ENCODE results near the gene CEP112. TPM values are rescaled to one million over a fixed set of nuclear protein-coding genes. Genes with fewer than 3 reads are reported as not detected.

Gene CEP112
- polyA plus RNA-seq, 1 donor from 2014 or later, result 6.0 TPM

GRCh38 chr17:65799869-65800268 lies 392.1 kb downstream of the CEP112 start:
- Histone ChIP-seq H3K9me3 (ENCODE audit: low read length) (peaks cover 4% of the 10 kb centered on the region), H3K27ac (ENCODE audit: low read length) (no peak overlapping the region), H4K20me1 (ENCODE audit: insufficient read depth) (no peaks in the 10 kb centered on the region), H3K4me3 (ENCODE audit: low read length) (no peak overlapping the region), H3K27me3 (ENCODE audit: insufficient read depth, low read depth, low read length) (no peaks in the 10 kb centered on the region), H3K9me2 (ENCODE audit: insufficient read depth, low read length) (no peaks in the 10 kb centered on the region), H3K9ac (ENCODE audit: low read length) (no peak overlapping the region), H3K4me2 (ENCODE audit: low read length) (no peak overlapping the region), H3K79me2 (replicated peaks; ENCODE audit: insufficient read depth, low read length) (no peaks in the 10 kb centered on the region), H2AFZ (ENCODE audit: low read depth, low read length) (no peak overlapping the region), H3F3A (ENCODE audit: insufficient read depth, low read length, poor library complexity, severe bottlenecking) (no peaks in the 10 kb centered on the region), H3K36me3 (ENCODE audit: insufficient read depth, low read length) (no peaks in the 10 kb centered on the region)
- TF ChIP-seq EZH2 (IDR thresholded peaks at IDR 0.05; ENCODE audit: borderline replicate concordance, insufficient read depth, low read length, poor library complexity, severe bottlenecking), result no peak
- TF ChIP-seq TAF1 (IDR thresholded peaks at IDR 0.05; ENCODE audit: low read depth), result no peak
- no peak for TF ChIP-seq RAD21 (conservative IDR thresholded peaks at IDR 0.05)
- no peak for TF ChIP-seq MXI1 (conservative IDR thresholded peaks at IDR 0.05; ENCODE audit: poor library complexity, severe bottlenecking)
- TF ChIP-seq SMC3 (conservative IDR thresholded peaks at IDR 0.05; ENCODE audit: poor library complexity), result no peak
- no peak for TF ChIP-seq POLR2AphosphoS5 (IDR thresholded peaks at IDR 0.05)
- no peak for TF ChIP-seq EP300 (conservative IDR thresholded peaks at IDR 0.05; ENCODE audit: poor library complexity, severe bottlenecking)
- TF ChIP-seq REST (IDR thresholded peaks at IDR 0.05; ENCODE audit: borderline replicate concordance), result no peak
- TF ChIP-seq CTCF (IDR thresholded peaks at IDR 0.05; ENCODE audit: poor library complexity, severe bottlenecking), result no peak

GRCh38 chr17:65799454-65799853 lies 392.5 kb downstream of the CEP112 start:
- no peaks in the 10 kb centered on the region for H3F3A ChIP-seq (ENCODE audit: insufficient read depth, low read length, poor library complexity, severe bottlenecking)
- H3K9ac ChIP-seq (ENCODE audit: low read length), result no peak overlapping the region
- no peak overlapping the region for H2AFZ ChIP-seq (ENCODE audit: low read depth, low read length)
- H3K9me3 ChIP-seq (ENCODE audit: low read length), result peaks cover 4% of the 10 kb centered on the region
- no peak overlapping the region for H3K4me3 ChIP-seq (ENCODE audit: low read length)
- no peak overlapping the region for H3K27ac ChIP-seq (ENCODE audit: low read length)
- H3K36me3 ChIP-seq (ENCODE audit: insufficient read depth, low read length), result no peaks in the 10 kb centered on the region
- H3K4me2 ChIP-seq (ENCODE audit: low read length), result no peak overlapping the region
- TF ChIP-seq EZH2 (IDR thresholded peaks at IDR 0.05; ENCODE audit: borderline replicate concordance, insufficient read depth, low read length, poor library complexity, severe bottlenecking) (no peak), MXI1 (conservative IDR thresholded peaks at IDR 0.05; ENCODE audit: poor library complexity, severe bottlenecking) (no peak), POLR2AphosphoS5 (IDR thresholded peaks at IDR 0.05) (no peak), CTCF (IDR thresholded peaks at IDR 0.05; ENCODE audit: poor library complexity, severe bottlenecking) (no peak), RAD21 (conservative IDR thresholded peaks at IDR 0.05) (no peak), TAF1 (IDR thresholded peaks at IDR 0.05; ENCODE audit: low read depth) (no peak), SMC3 (conservative IDR thresholded peaks at IDR 0.05; ENCODE audit: poor library complexity) (no peak), EP300 (conservative IDR thresholded peaks at IDR 0.05; ENCODE audit: poor library complexity, severe bottlenecking) (no peak), REST (IDR thresholded peaks at IDR 0.05; ENCODE audit: borderline replicate concordance) (no peak)
- H3K9me2 ChIP-seq (ENCODE audit: insufficient read depth, low read length), result no peaks in the 10 kb centered on the region
- no peaks in the 10 kb centered on the region for H3K79me2 ChIP-seq (replicated peaks; ENCODE audit: insufficient read depth, low read length)
- no peaks in the 10 kb centered on the region for H4K20me1 ChIP-seq (ENCODE audit: insufficient read depth)
- H3K27me3 ChIP-seq (ENCODE audit: insufficient read depth, low read depth, low read length), result no peaks in the 10 kb centered on the region

Data from neural cell (in vitro differentiated cells).